Measurements from ENCODE around the gene GLIS2. TPM values are rescaled to one million over a fixed set of nuclear protein-coding genes. Genes with fewer than 3 reads are reported as not detected.

Gene GLIS2
- 8.0 and 9.4 TPM in 2 replicates for total RNA-seq

GRCh38 chr16:4315186-4316107, at the start of gene GLIS2:
Gene GLIS2, plus strand, starts transcription at chr16:4316067. Its CDS starts 16,214 bp downstream, at chr16:4332281.

GRCh38 chr16:4350787-4351659, 35.2 kb downstream of the GLIS2 start, which contains the start of gene PAM16:
Gene PAM16, minus strand, starts transcription at chr16:4351321. Its CDS starts 87 bp downstream, at chr16:4351234.

GRCh38 chr16:4371357-4372000, 55.6 kb downstream of the GLIS2 start, which contains the start of gene VASN:
Gene VASN, plus strand, starts transcription at chr16:4371848. Its CDS starts 9,030 bp downstream, at chr16:4380878.

Other genes with a start within 250 kb of the GLIS2 start
- 18.0 and 19.5 TPM in 2 replicates for gene ADCY9, start 199.6 kb upstream of the GLIS2 start, total RNA-seq
- not detected in 2 replicates for gene SRL, start 74.0 kb upstream of the GLIS2 start, total RNA-seq
- 6.4 and 9.6 TPM in 2 replicates for gene TFAP4, start 43.0 kb upstream of the GLIS2 start, total RNA-seq
- 24.1 and 24.2 TPM in 2 replicates for gene PAM16, start 35.3 kb downstream of the GLIS2 start, total RNA-seq
- gene VASN, start 55.8 kb downstream of the GLIS2 start, total RNA-seq: 96.0 and 96.3 TPM in 2 replicates
- 9.2 and 10.0 TPM in 2 replicates for gene CORO7, start 100.5 kb downstream of the GLIS2 start, total RNA-seq
- 24.5 and 30.7 TPM in 2 replicates for gene DNAJA3, start 109.8 kb downstream of the GLIS2 start, total RNA-seq
- 33.8 and 35.6 TPM in 2 replicates for gene NMRAL1, start 158.6 kb downstream of the GLIS2 start, total RNA-seq
- 31.5 and 39.6 TPM in 2 replicates for gene HMOX2, start 160.3 kb downstream of the GLIS2 start, total RNA-seq
- gene CDIP1, start 222.7 kb downstream of the GLIS2 start, total RNA-seq: 11.5 and 12.6 TPM in 2 replicates
- not detected in 2 replicates for gene C16orf96, start 240.3 kb downstream of the GLIS2 start, total RNA-seq